Activated naive CD4-positive, alpha-beta T cell treated with Interleukin-2 at 50 U/mL for 16 hours (primary cell): Measurements from ENCODE around the gene NFKB1.

ENCODE experiments used
- DNase-seq: peaks from one replicate; pipeline ENCODE4 v3.0.0-alpha.2; 2020

NFKB1 gene

GRCh38 chr4:102572452-102572851 is 71.3 kb downstream of the NFKB1 start:
- no peak for DNase-seq

- DNase-seq = no peak
Measured at GRCh38 chr4:102574317-102574716, 73.2 kb downstream of the NFKB1 start.

- no peak for DNase-seq
Measured at GRCh38 chr4:102575369-102576129, 74.4 kb downstream of the NFKB1 start.

GRCh38 chr4:102578270-102578669 is 77.1 kb downstream of the NFKB1 start:
- DNase-seq = no peak

- DNase-seq = no peak
Measured at GRCh38 chr4:102578819-102579218, 77.7 kb downstream of the NFKB1 start.

GRCh38 chr4:102579794-102580462 is 78.8 kb downstream of the NFKB1 start:
- DNase-seq = no peak

GRCh38 chr4:102580463-102580842 is 79.3 kb downstream of the NFKB1 start:
- no peak for DNase-seq

GRCh38 chr4:102584091-102584490 is 82.9 kb downstream of the NFKB1 start:
- no peak for DNase-seq

- peak; percentile 27 for DNase-seq
Measured at GRCh38 chr4:102585329-102585728, 84.2 kb downstream of the NFKB1 start.

GRCh38 chr4:102586002-102586643 is 85.0 kb downstream of the NFKB1 start:
- DNase-seq = no peak

- DNase-seq = peak; percentile 41
Measured at GRCh38 chr4:102586644-102587021, 85.5 kb downstream of the NFKB1 start.

- no peak for DNase-seq
Measured at GRCh38 chr4:102589743-102590142, 88.6 kb downstream of the NFKB1 start.

- DNase-seq = no peak
Measured at GRCh38 chr4:102592256-102592655, 91.1 kb downstream of the NFKB1 start.

GRCh38 chr4:102593147-102593546 is 92.0 kb downstream of the NFKB1 start:
- DNase-seq = no peak

GRCh38 chr4:102594000-102594399 is 92.8 kb downstream of the NFKB1 start:
- no peak for DNase-seq

GRCh38 chr4:102596532-102596931 is 95.4 kb downstream of the NFKB1 start:
- no peak for DNase-seq

GRCh38 chr4:102598086-102598761 is 97.1 kb downstream of the NFKB1 start:
- no peak for DNase-seq

- DNase-seq = no peak
Measured at GRCh38 chr4:102598762-102599374, 97.7 kb downstream of the NFKB1 start.

GRCh38 chr4:102599455-102599854 is 98.3 kb downstream of the NFKB1 start:
- no peak for DNase-seq

GRCh38 chr4:102599886-102600285 is 98.7 kb downstream of the NFKB1 start:
- no peak for DNase-seq

- no peak for DNase-seq
Measured at GRCh38 chr4:102600689-102601088, 99.5 kb downstream of the NFKB1 start.

- no peak for DNase-seq
Measured at GRCh38 chr4:102601586-102602227, 100.5 kb downstream of the NFKB1 start.
